WTC11 (cell line): ENCODE data around the gene CTAG1A.

ENCODE experiments used
- FOXJ3 ChIP-seq: sonication (generic); formaldehyde crosslinking; IDR thresholded peaks from 2 replicates; pipeline ENCODE4 v1.9.0; 2021; ENCODE audit warnings: missing genetic modification reagents, mild to moderate bottlenecking, borderline replicate concordance
- FOXP1 ChIP-seq: sonication (generic); formaldehyde crosslinking; IDR thresholded peaks from 2 replicates; pipeline ENCODE4 v1.8.0; 2022; ENCODE audit warnings: missing genetic modification reagents, mild to moderate bottlenecking, moderate library complexity, borderline replicate concordance
- GABPB1 ChIP-seq: sonication (generic); formaldehyde crosslinking; IDR thresholded peaks from 2 replicates; pipeline ENCODE4 v1.8.1; 2023; ENCODE audit warnings: mild to moderate bottlenecking, missing genetic modification reagents
- MAX ChIP-seq: sonication (generic); formaldehyde crosslinking; IDR thresholded peaks from 2 replicates; pipeline ENCODE4 v1.8.0; 2022; ENCODE audit warnings: mild to moderate bottlenecking, missing genetic modification reagents
- NR1H2 ChIP-seq: sonication (generic); formaldehyde crosslinking; IDR thresholded peaks from 2 replicates; pipeline ENCODE4 v1.9.0; 2021; ENCODE audit warnings: mild to moderate bottlenecking, moderate library complexity, missing genetic modification reagents
- OVOL2 ChIP-seq: fragments of 250-450 bp; sonication (Bioruptor Pico); IDR thresholded peaks from 2 replicates; pipeline ENCODE4 v1.9.0; 2021; ENCODE audit warnings: mild to moderate bottlenecking, borderline replicate concordance
- RORB ChIP-seq: fragments of 250-450 bp; sonication (Bioruptor Pico); IDR thresholded peaks from 2 replicates; pipeline ENCODE4 v1.9.0; 2021; ENCODE audit warnings: mild to moderate bottlenecking
- TF ChIP-seq, protein P1 (sequence below): fragments of 200-600 bp; IDR thresholded peaks from 2 replicates; pipeline ENCODE4 v1.8.0; 2022; ENCODE audit warnings: antibody characterized with exemption

GRCh38 chrX:154541896-154542722 is 42.8 kb upstream of the CTAG1A start:
- TF ChIP-seq MAX (CRISPR knock-in tag) = no peak
- TF ChIP-seq OVOL2 (CRISPR knock-in tag) = no peak
- TF ChIP-seq, protein P1, sequence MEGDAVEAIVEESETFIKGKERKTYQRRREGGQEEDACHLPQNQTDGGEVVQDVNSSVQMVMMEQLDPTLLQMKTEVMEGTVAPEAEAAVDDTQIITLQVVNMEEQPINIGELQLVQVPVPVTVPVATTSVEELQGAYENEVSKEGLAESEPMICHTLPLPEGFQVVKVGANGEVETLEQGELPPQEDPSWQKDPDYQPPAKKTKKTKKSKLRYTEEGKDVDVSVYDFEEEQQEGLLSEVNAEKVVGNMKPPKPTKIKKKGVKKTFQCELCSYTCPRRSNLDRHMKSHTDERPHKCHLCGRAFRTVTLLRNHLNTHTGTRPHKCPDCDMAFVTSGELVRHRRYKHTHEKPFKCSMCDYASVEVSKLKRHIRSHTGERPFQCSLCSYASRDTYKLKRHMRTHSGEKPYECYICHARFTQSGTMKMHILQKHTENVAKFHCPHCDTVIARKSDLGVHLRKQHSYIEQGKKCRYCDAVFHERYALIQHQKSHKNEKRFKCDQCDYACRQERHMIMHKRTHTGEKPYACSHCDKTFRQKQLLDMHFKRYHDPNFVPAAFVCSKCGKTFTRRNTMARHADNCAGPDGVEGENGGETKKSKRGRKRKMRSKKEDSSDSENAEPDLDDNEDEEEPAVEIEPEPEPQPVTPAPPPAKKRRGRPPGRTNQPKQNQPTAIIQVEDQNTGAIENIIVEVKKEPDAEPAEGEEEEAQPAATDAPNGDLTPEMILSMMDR = no peak
- no peak for TF ChIP-seq NR1H2 (CRISPR knock-in tag)
- no peak for TF ChIP-seq FOXP1 (CRISPR knock-in tag)
- TF ChIP-seq FOXJ3 = no peak
- TF ChIP-seq RORB (CRISPR knock-in tag) = no peak
- TF ChIP-seq GABPB1 (CRISPR knock-in tag) = no peak
